Testis (tissue), 2 donors: Measurements from ENCODE around the gene YDJC.

ENCODE experiments used
- POLR2A ChIP-seq: fragments of 450-650 bp; IDR thresholded peaks from one replicate; pipeline ENCODE4 v1.6.1; 2017; ENCODE audit warnings: antibody characterized with exemption, mild to moderate bottlenecking, moderate library complexity
- TF ChIP-seq, protein P1 (sequence below), 3 experiments: fragments of 450-650 bp in 2 of 3; fragments of 200-600 bp in 1 of 3; sonication (generic) in 1 of 3; IDR thresholded peaks; one replicate each; pipeline ENCODE4 v1.5.1; 2016 to 2019; ENCODE audit warnings: antibody characterized with exemption in 3 of 3, mild to moderate bottlenecking in 2 of 3, moderate library complexity in 1 of 3

DNA sequence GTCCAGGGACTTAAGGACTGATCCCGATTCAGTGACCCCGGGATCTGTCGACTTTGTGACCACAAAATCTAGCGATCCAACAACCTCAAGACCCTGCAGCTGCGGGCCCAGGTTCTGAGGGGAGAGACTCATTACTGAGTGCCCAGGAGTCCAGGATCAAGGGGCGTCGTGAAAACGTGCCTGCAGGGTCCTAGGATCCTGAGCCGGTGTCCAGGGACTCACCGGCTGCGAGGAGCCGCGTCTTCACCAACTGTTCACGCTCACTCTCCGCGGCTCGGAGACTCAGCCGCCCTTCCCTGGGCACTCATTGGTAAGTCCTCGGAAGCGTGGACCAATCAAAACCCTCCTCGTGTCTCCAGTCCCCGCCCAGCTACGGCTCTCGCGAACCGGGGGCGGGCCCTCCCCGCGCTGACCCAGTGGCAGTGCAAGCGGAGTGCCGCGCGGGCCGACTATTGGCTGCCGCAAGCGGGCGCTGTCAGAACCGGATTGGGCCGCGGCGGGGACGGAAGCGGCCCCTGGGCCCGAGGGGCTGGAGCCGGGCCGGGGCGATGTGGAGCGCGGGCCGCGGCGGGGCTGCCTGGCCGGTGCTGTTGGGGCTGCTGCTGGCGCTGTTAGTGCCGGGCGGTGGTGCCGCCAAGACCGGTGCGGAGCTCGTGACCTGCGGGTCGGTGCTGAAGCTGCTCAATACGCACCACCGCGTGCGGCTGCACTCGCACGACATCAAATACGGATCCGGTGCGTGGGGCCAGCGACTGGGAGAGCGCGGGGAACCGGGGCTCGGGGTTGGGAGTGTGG, 12.2 kb upstream of the YDJC start, which contains the start of gene SDF2L1:
- TF ChIP-seq, protein P1, sequence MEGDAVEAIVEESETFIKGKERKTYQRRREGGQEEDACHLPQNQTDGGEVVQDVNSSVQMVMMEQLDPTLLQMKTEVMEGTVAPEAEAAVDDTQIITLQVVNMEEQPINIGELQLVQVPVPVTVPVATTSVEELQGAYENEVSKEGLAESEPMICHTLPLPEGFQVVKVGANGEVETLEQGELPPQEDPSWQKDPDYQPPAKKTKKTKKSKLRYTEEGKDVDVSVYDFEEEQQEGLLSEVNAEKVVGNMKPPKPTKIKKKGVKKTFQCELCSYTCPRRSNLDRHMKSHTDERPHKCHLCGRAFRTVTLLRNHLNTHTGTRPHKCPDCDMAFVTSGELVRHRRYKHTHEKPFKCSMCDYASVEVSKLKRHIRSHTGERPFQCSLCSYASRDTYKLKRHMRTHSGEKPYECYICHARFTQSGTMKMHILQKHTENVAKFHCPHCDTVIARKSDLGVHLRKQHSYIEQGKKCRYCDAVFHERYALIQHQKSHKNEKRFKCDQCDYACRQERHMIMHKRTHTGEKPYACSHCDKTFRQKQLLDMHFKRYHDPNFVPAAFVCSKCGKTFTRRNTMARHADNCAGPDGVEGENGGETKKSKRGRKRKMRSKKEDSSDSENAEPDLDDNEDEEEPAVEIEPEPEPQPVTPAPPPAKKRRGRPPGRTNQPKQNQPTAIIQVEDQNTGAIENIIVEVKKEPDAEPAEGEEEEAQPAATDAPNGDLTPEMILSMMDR (IDR thresholded peaks at IDR 0.05): peak in 2 of 3 experiments; percentile 32 to 42
- no peak for TF ChIP-seq POLR2A
